ENCODE data around the gene OPCML.

OPCML gene

DNA sequence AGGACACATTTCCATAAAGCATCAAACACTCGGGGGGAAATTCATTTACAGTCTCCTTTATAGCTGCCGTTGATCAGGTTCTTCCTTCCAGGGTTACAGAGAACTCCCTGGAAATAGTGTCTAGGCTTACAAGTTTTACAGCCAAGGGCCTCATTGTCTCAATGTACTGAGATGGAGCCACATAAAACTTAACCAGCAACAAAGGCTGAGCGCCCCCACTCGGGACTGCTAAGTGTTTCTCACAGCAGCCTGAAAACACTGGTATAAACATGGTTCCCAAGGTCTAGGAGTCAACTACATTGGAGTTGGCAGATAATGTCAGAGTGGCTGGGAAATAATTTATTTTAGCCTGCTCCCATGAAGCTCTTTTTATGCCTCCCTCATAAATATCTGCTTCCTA is 686.2 kb downstream of the OPCML start:
- DNase-seq (ENCODE audit: low spot score) = no peak

DNA sequence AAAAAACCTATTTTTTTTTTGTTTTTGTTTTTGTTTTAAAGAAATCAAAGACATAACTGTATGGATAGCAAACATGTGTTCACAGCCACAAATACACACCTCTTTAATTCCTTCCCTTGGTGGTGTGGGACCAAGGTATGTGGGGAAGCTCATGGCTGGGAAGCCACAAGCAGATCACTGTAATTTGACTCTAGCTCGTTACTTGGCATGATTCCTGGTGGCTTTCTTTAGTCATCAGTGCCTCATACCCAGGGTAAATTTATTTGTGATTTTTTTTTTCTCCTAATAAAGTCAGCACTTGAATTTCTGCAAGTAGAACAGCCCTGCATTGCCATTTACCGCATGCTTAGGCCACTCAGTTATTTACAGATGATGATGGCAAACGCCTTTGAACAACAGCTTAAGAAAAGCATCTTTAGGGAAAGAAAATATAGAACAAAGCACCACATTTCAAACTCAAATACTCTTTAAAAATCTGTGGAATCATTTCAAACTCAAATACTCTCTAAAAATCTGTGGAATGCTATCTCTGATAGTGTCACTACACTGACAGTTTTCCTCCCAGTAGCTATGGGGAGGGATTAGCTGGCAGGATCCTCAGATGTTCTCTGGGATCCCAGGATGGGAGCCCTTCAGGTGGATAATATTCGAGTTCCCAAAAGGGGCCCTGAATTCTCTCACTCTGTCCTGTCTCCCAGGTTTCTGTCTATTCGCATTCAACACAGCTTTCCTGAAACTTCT is 687.2 kb downstream of the OPCML start:
- DNase-seq (ENCODE audit: low spot score) = no peak

DNA sequence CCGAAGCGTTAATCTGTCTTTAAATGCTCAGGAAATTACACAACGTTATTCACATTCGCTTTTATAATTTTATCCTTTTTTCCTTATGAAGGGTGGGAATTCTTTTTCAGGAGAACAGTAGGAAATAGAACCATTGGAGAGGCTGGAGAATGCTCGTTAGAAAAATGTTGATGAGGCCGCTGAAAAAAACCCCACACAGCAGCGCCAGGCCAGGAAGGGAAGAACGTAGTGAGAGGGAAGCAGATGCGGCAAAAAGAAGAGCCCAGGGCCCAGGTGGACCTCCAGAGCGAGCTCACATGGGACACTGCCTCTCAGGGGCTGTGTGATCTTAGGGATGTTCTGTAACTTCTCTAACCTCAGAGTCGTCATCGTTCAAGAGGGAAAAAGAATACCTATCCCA is 691.6 kb downstream of the OPCML start:
- DNase-seq (ENCODE audit: low spot score) = no peak

DNA sequence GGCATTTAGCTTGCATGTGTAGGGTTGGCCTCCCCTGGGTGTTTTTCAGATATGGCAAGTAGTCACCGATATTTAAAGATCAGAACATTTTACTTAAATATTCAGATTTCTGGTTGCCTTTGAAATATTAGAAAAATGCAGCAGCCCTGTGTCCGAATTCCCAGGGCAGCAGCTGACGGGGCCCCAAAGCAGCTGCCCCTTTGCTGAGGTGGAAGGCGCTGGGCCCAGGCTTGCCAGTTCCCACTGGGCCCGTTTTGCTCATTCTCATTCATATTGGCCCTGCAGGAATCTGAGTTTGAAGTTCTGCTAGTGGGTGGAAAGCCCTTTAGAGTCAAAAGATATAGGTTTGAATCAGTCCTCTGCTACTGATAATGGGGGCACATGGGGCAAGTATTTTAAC is 692.1 kb downstream of the OPCML start:
- no peak for DNase-seq (ENCODE audit: low spot score)

DNA sequence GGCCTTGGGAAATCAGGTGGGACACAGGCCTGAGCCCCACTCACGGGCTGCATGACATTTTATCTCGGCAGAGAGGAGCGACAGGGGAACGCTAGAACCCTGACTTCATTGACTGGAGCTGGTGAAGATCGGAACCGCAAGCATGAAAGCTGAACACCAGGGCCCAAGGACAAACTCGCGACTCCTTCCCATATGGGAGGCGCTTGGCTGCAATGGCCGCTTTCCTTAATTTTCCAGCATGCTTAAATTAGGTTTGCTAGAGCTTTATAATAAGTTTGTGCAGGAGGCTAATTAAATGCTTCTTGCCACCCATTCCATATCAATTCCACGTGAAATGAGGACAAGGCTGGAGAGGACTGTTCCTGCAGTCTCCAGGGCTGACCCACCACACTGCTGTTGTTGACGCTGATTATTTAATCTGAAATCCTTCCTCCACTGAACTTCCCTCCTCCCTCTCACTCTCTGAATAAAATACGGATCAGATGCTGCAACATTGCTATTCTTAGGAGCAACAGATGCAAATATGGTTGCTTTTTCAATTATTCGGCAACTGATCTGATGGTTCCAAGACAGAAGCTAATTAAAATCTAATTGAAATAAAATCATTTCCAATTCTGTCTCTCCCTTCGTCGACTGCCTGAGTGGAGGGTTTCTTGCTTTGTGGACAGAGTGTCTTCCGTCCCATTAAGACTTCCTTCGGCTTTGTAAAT is 692.9 kb downstream of the OPCML start:
- no peak for DNase-seq (ENCODE audit: low spot score)

GRCh38 chr11:132838627-132839026 is 693.7 kb downstream of the OPCML start:
- no peak for DNase-seq (ENCODE audit: low spot score)

DNA sequence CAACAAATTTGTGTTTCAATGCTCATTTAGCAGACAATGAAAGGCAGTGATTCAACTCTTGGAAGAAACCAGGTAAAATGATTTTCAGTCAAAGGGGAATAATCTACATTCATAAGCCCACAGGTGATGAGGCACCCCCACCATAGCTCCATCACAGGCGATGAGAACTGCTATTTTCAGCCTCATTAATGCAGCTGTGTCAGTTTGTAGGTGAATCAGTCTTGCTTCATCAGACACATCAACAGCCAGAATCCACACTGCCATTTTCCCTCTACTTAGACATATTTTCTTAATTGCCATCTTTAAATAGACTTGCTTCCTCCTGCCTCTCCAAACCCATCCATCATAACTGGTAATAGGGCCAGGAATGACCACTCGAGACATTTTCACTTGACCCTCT is 701.0 kb downstream of the OPCML start:
- no peak for DNase-seq (ENCODE audit: low spot score)

GRCh38 chr11:132824642-132825041 is 707.7 kb downstream of the OPCML start:
- DNase-seq (ENCODE audit: low spot score) = no peak

DNA sequence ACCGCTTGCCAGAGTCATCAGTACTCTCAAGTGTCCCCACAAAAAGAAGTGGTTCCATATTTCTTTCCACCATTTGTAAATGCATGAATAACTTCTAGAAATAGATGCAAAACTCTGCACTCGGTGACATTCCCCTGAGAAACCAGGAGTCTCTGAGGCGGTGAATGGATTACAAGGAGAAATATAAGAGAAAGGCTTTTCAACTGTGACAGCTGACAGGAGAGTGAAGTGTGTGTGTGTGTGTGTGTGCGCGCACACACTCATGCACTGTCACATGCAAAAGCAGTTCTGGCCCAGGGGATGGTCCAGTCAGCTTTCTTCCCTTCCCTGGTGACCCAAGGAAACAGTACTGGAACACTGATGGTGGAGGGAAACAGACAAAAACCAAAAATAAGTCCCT is 710.0 kb downstream of the OPCML start:
- no peak for DNase-seq (ENCODE audit: low spot score)

DNA sequence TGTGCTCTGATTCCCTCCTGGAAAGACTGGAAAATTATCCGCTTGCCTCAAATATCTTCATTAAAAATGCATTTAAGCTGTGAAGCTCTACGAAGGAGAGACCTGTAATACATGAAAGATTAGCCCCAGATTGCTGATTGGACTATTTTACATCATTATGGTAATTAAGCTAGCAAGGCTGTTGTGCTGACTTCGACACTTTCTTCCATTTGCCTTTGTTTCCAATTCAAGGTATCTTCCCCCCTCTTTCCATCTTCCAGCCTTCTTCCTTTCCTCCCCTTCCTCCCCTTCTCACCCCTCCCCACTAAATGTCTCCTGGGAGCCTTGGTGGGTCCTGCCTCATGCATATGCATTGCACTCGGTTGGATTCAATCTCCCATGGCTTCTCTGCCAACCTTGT is 710.8 kb downstream of the OPCML start:
- DNase-seq (ENCODE audit: low spot score) = no peak

- DNase-seq (ENCODE audit: low spot score) = no peak
These were observed 711.3 kb downstream of the OPCML start for GRCh38 chr11:132821014-132821413.

GRCh38 chr11:132818951-132819350 is 713.4 kb downstream of the OPCML start:
- no peak for DNase-seq (ENCODE audit: low spot score)

DNA sequence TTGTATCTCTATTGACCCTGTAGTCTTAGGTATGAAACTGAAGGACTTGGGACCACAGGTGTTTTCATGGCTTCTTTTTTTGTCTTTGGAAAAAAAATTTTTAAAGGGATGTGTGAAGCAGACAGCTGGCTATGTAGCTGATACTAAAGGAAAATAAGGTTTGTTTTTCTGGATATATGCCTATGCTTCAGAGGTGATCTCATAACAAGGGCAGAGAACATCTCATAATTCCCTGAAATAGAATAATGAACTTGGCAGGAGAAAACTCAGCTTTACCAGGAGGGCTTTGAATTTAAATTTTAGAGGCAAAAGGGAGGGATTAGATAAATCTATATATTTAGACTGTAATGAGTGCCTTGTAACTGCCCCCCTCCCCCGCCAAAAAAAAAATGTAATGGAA is 714.9 kb downstream of the OPCML start:
- DNase-seq (ENCODE audit: low spot score) = no peak

GRCh38 chr11:132814410-132814809 is 717.9 kb downstream of the OPCML start:
- no peak for DNase-seq (ENCODE audit: low spot score)

GRCh38 chr11:132811649-132812048 is 720.7 kb downstream of the OPCML start:
- DNase-seq (ENCODE audit: low spot score) = no peak

DNA sequence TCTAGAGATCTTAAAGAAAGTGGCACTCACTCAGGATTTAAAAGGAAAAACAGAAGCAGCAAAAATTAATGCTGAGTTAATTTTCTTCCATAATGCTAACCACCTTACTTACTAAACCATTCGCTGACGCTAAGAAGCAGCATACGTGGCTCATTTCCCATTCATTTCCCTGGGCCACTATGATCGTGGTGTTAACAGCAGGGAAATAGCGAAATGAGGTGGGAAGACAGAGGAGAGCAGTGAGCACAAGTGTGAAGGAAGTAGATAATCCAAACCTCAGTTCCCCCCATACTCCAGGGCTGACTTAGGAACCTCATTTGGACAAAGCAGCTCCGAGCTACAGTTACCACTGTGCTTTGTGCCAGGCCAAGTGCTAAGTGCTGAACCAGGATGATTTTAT is 723.2 kb downstream of the OPCML start:
- no peak for DNase-seq (ENCODE audit: low spot score)

- no peak for DNase-seq (ENCODE audit: low spot score)
These were observed 728.0 kb downstream of the OPCML start for GRCh38 chr11:132804258-132804657.

GRCh38 chr11:132803436-132803835 is 728.9 kb downstream of the OPCML start:
- no peak for DNase-seq (ENCODE audit: low spot score)

DNA sequence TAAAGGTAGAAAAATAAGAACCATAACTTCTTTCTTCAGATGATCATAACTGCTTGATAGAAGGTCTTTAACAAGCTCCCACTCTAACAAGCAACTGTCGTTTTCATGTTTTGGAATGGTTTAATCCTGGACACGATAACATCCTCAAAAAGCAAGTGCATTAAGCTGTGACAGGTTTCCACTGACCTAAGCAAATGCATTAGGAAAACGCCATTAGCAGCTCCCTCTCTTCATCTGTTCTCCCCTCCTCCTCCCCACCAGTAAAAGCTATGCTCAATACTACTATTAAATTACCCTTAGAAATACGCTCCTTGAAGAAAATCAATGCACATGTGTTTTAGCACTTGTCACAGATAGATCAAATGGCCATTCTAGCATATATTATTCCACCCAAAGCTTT is 729.4 kb downstream of the OPCML start:
- DNase-seq (ENCODE audit: low spot score) = no peak

DNA sequence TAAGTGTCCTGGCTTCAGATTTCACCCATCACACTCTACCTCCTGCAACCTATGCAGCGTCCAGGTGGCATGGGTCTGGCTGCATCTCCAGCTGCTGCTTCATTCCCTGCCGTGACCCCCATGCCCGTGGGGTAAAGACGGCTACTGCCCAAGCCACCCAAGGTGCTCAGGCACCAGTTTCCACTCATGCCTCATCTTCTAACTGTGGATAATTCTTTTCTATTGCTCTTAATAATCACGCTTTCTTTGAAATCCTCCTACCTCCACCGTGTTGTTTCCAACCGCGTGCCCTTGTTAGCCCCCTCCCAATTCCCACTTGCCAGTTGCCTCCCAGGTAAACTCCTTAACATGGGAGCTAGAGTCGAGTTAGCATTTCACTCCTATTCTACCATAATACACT is 738.5 kb downstream of the OPCML start:
- no peak for DNase-seq (ENCODE audit: low spot score)

GRCh38 chr11:132792341-132793140 is 739.8 kb downstream of the OPCML start:
- no peak for DNase-seq (ENCODE audit: low spot score)

GRCh38 chr11:132790971-132791370 is 741.3 kb downstream of the OPCML start:
- DNase-seq (ENCODE audit: low spot score) = no peak

DNA sequence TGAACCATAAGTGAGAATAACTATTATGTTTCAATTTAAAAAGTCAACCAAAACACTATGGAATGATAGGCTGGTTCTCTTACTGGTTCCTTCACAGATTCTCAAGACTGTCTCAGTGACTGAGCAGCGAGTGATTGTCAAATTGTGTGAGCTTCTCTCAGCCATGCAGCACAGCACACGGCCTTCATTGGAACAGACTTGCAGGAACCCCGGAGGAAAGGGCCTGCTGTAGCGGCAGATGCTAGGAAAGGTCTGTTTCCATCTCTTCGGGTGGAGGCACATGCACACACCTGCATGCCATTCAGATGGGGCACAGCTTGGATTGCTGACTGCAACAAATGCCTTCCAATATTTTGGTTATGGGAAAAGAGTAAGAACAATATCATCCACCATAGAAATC is 741.8 kb downstream of the OPCML start:
- no peak for DNase-seq (ENCODE audit: low spot score)

Measured in HuH-7 (cell line).